GM10266 (cell line): ENCODE measurements around the gene PEX14.

Experiments
- DNase-seq: peaks from one replicate; pipeline ENCODE4 v3.0.0; 2012; ENCODE audit errors: extremely low spot score
- TF ChIP-seq, protein P1 (sequence below): IDR thresholded peaks from 2 replicates; pipeline ENCODE4 v1.5.1; 2012; ENCODE audit warnings: mild to moderate bottlenecking, low read depth; ENCODE audit not compliant: control insufficient read depth, insufficient read depth; ENCODE audit errors: missing control alignments

PEX14 gene

DNA sequence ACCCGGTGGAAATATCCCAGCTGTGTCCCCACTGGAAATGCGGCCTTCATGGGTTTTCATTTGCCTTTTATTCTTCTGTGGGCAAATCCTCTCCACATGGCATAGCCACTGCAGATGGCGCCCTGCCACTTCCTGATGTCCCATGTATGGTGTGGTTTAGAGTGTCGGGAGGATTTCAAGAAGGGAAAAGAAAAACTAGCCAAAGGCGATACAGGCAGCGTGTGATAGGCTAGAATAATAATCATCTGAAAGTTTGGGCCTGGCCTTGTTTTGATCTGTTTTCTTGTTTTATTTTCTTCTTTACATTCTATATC is 123.6 kb downstream of the PEX14 start:
- TF ChIP-seq, protein P1, sequence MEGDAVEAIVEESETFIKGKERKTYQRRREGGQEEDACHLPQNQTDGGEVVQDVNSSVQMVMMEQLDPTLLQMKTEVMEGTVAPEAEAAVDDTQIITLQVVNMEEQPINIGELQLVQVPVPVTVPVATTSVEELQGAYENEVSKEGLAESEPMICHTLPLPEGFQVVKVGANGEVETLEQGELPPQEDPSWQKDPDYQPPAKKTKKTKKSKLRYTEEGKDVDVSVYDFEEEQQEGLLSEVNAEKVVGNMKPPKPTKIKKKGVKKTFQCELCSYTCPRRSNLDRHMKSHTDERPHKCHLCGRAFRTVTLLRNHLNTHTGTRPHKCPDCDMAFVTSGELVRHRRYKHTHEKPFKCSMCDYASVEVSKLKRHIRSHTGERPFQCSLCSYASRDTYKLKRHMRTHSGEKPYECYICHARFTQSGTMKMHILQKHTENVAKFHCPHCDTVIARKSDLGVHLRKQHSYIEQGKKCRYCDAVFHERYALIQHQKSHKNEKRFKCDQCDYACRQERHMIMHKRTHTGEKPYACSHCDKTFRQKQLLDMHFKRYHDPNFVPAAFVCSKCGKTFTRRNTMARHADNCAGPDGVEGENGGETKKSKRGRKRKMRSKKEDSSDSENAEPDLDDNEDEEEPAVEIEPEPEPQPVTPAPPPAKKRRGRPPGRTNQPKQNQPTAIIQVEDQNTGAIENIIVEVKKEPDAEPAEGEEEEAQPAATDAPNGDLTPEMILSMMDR = no peak
- DNase-seq = no peak

- TF ChIP-seq, protein P1 = no peak
- no peak for DNase-seq
Observed at GRCh38 chr1:10599194-10599861, 124.6 kb downstream of the PEX14 start.

GRCh38 chr1:10601342-10602070 is 126.8 kb downstream of the PEX14 start:
- TF ChIP-seq, protein P1 = no peak
- DNase-seq = no peak

- no peak for DNase-seq
- TF ChIP-seq, protein P1 = no peak
Observed at GRCh38 chr1:10602936-10603335, 128.2 kb downstream of the PEX14 start.

GRCh38 chr1:10604966-10605365 is 130.2 kb downstream of the PEX14 start:
- DNase-seq = no peak
- TF ChIP-seq, protein P1 = no peak

GRCh38 chr1:10606064-10606463 is 131.3 kb downstream of the PEX14 start:
- no peak for DNase-seq
- TF ChIP-seq, protein P1 = no peak

- TF ChIP-seq, protein P1 = no peak
- no peak for DNase-seq
Observed at GRCh38 chr1:10607228-10607627, 132.5 kb downstream of the PEX14 start.
